GM19193 (cell line): ENCODE measurements around the gene UBE2L6.

Source experiments
- POLR2A ChIP-seq: IDR thresholded peaks from 4 replicates; pipeline ENCODE4 v1.6.1; 2011; ENCODE audit not compliant: insufficient read depth, insufficient read length; ENCODE audit errors: extremely low read depth

The UBE2L6 gene

DNA sequence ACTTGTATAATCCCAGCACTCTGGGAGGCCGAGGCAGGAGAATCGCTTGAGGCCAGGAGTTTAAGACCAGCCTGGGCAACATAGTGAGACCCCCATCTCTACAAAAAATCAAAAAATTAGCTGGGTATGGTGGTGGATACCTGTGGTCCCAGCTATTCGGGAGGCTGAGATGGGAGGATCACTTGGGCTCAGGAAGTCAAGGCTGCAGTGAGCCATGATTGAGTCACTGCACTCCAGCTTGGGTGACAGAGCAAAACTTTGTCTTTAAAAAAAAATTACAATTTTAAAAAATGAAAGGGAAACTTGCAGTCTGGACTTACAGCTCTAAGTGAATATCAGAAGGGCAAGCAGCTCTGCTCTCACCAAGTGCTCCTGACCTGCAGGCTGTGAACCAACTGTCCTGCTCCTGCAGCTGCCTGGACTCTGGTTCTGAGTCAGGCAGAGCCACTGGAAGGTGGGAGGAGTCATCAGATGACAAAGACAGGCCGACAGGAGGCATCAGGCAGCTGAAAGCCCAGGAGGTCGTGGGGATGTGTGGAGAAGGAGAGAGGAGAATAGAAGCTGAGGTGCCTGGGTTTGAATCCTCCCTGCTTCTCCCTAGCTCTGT is 20.5 kb downstream of the UBE2L6 start:
- TF ChIP-seq POLR2A, result no peak

DNA sequence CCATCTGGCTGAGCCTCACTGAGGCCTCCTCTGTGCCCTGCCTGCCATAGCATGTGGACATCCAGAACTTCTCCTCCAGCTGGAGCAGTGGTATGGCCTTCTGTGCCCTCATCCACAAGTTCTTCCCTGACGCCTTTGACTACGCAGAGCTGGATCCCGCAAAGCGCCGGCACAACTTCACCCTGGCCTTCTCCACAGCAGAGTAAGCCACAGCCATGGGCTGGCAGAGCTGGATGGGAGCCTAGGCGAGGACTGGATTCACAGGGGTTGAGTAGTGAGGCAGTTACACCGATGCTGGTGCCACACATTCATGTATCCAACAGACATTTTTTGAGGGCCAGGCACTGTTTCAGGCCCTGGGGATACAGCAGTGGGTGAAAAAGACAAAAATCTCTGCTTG is 21.0 kb downstream of the UBE2L6 start:
- TF ChIP-seq POLR2A, result no peak

DNA sequence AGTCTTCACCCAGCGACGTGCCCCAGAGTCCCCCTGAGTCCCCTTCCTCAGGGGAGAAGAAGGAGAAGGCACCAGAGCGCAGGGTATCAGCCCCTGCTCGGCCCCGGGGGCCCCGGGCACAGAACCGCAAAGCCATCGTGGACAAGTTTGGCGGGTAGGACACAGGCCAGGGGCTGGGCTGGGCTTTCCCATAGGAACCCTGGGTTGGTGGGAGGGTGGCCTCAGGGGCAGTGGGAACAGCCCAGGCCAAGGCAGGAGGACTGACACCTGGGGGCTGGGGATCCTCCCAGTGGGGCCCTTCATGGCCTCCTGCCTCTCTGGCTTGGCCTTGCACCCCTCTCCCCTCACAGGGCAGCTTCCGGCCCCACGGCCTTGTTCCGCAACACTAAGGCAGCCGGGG is 21.6 kb downstream of the UBE2L6 start:
- no peak for TF ChIP-seq POLR2A

DNA sequence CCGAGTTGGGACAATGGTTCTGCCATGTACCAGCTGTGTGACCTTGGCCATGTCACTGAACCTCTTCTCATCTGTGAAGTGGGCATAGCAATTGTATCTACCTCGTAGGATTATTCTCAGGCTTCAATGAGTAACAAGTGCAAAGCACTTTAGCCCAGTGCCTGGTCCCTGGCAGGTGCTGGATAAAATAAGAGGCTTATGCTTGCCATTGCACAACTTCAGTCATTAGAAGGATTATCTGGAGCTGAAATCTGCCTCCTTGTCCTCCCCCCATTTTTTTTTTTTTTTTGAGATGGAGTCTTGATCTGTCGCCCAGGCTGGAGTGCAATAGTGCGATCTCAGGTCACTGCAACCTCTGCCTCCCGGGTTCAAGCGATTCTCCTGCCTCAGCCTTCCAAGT is 22.9 kb downstream of the UBE2L6 start:
- no peak for TF ChIP-seq POLR2A

DNA sequence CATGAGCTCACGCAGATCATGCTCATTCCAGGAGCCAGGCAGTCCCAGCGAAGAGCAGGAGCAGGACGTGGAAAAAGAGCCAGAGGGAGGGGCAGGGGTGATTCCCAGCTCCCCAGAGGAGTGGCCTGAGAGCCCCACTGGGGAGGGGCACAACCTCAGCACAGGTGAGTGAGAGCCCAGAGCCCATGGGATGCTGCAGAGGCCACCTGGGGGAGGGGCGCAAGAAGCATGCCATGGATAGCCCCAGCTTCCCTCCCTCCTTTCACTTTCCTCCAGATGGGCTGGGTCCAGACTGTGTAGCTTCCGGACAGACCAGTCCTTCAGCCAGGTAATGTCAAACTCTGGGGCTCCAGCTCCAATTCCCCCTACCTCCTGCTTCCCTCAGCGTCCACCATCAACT is 23.9 kb downstream of the UBE2L6 start:
- no peak for TF ChIP-seq POLR2A

DNA sequence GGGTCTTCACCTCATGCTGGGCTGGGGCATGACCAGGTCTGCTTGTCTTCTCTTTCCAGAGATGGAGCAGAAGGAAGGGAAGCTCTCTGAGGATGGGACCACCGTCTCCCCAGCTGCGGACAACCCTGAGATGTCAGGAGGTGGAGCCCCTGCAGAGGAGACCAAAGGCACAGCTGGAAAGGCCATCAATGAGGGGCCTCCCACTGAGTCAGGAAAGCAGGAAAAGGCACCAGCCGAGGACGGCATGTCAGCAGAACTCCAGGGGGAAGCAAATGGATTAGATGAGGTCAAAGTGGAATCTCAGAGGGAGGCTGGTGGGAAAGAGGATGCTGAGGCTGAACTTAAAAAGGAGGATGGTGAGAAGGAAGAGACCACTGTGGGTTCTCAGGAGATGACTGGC is 24.9 kb downstream of the UBE2L6 start:
- TF ChIP-seq POLR2A, result no peak

DNA sequence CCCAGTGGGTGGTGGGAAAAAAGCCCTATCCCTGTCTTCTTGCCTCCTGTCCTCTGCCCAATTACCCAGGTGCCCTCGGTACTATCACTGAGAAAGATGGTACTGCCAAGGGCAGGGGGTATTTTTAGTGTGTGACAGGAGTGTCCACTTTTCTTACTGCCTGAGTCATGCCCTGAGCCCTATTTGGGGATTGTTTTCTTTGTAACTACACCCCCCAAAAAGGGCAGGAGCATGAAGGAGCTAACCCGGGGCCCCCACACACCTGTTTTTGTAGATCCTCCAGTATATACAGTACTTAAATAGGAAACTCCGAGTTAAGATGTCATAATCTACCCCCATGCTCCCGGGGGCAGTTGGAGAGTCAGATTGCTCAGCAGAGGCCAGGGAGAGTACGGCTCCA is 26.3 kb downstream of the UBE2L6 start:
- no peak for TF ChIP-seq POLR2A

DNA sequence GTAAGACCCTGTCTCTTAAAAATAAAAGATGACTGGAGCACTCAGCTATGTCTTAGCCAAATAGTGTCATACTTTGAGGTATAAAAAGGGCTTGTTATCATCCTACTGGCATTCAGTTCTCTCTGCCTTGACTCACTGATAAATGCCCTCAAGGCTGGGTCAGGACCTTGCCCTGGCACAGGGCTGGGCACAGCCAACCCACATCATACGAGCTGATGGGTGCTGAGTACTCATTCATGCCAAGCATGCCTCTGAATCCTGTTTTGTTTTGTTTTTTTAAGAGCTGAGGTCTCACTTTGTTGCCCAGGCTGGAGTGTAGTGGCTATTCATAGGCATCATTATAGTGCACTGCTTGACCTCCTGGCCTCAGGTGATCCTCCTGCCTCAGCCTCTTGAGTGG is 28.1 kb downstream of the UBE2L6 start:
- no peak for TF ChIP-seq POLR2A

DNA sequence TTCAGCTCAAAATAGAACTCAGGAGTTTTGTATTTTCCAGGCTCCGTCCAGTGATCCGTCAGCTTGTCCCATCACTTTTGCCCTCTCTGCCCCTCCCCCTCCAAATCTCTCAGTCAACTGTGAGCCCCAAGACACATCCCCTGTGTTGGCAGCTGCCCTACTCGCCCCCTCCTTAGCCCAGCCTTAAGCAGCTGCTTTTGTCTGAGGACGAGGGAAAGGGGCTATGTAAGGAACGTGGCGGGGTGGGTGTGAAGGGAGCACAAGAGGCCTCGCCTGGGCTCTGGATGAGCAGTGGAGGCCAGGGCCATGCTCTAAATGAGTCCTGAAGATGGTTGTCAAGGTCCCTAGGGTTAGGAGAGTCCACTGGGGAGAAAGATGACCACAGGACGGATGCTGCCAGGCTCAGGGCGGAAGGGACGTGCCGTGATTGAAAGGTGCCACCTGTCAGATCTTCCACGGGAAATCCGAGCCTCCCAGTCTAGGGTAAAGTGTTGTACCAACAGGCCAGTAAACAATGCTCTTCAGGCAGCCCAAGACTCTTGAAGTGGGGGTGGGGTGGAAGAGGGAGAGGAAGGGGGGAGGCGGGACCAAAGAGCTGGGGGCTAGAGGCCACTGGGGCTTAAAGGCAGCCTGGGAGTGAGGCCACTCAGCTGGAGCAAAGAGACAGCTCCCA is 30.4 kb downstream of the UBE2L6 start, which contains the start of gene SMTNL1:
Gene SMTNL1, plus strand, starts transcription at position 649 of the 673 bp plus-strand sequence. CDS start 5,048 bp downstream, outside the sequence.
- TF ChIP-seq POLR2A, result no peak

DNA sequence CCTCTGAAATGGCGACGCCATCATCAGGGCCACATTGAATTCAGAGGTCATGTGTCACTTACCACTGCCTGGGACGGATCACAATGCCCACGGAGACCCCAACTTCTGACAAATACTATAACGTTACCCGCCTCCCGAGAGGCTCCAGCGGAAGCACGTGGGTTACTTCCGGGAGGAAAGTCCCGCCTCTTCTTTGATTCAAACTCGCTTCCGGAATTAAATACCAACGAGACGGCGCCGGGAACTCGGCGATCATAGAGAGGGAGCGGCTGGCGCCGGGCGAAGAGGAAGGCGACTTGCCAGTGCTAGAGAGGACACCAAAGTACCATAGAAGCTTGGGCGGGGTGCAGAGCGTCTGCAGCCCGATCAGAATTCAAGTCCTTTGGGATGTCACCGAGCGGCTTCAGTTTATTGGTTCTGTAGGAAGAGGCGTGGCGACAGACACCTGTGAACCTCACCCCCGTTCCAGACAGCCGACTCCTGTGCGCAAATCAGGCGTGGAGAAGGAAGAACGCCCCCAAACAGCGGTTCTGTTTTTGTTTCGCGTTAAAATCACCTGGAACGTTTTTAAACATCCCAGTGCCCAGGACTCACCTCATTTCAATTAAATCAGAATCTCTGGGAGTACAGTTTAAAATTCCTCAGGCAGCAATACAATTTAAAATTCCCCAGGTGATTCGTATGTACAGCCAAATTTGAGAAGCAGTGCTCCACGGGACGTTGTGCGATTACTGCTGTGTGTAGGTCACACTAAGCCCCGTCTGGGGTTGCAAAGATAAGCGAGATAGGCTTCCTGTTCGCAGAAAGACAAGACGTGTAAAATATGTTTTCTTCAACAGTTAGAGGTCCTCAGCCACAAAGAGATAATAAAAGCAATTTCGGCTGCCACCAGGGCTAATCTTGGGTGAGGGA is 36.6 kb downstream of the UBE2L6 start, which contains the start of gene TIMM10:
Gene TIMM10, minus strand, starts transcription at position 159 of the 912 bp plus-strand sequence. CDS start 565 bp downstream, outside the sequence.
- TF ChIP-seq POLR2A, result peak; percentile 77

DNA sequence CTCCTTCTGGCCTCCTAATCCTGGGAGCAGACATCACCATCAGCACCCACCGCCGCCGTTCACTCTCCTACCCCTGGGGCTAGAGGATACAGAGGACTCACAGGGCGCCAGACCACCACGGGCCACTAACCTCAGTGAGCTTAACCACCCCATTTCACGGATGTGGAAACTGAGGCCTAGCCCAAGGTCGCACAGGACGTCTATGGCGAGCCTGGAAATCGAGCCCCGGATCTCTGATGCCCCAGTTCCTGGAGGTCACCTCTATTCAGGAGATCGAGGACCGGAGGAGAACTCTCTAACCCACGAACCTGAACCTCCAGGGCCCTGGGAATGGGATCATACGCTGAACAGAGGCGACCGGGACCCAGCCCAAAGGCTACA is 37.3 kb downstream of the UBE2L6 start:
- TF ChIP-seq POLR2A, result no peak

DNA sequence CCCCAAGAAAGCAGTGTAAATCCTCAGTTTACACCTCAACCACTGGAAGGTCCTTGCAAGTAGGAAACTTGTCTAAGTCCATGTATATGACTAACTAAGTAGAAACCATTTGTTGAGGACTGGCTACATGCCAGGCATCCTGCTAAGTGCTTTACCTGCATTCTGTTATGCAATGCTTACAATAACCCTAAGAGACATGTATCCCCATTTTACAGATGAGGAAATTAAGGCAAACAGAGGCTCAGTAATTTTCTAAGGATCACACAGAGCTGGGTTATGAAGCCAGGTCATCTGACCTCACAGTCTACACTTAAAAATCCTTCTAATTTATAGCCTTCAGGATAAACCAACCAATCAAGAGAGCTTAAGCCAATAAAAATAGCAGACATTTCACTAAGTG is 38.5 kb downstream of the UBE2L6 start:
- TF ChIP-seq POLR2A, result no peak

DNA sequence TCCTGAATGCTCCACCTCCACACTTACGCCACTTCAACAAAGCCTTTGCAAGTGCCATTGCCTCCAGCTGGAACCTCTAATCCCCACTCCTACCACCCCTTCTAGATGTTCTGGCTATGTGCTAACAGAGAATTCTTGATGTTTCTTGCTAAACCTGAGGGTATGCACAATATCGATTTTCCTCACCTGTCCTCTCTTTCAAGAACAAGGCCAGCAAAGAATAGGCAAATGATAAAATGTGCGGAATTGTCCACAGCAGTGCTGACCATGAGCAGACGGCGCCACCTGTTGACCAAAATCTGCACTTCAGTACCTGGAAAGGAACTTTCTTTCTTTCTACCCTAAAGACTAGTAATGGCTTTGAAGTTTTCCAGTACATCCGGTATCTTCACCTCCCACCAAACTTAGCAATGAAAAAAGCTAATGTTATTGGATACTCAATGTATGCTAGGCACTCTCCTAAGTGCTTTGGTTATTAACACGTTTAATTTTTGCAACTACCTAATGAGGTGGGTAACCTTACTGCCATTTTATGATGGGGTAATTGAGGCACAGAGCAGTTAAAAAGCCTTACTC is 40.3 kb downstream of the UBE2L6 start:
- no peak for TF ChIP-seq POLR2A

DNA sequence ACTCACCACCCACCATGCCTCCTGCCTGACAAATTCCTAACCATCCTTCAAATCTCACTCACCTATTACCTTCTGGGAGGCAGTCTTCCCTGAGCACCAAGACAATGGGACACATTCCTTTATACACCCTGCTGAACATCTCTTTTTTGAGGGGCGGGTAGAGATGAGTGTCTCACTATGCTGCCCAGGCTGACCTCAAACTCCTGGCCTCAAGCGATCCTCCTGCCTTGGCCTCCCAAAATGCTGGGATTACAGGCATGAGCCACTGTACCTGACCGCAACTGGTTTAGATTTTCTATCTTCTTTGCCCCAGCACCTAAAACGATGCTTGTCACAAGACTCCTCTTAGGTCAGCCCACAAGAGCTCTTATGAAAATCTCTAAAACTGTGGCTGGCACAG is 44.1 kb downstream of the UBE2L6 start:
- no peak for TF ChIP-seq POLR2A

DNA sequence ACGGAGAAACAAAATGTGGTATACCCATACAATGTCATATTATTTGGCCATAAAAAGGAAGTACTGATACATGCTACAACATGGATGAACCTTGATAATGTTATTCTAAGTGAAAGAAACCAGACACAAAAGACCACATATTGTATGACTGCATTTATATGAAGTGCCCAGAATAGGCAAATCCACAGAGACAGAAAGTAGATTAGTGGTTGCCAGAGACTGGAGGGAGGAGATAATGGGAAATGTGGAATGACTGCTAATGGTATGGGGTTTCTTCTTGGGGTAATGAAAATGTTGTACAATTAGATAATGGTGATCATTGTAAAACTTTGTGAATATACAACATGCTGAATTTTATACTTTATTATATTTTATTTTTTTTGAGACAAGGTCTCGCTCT is 46.4 kb downstream of the UBE2L6 start:
- TF ChIP-seq POLR2A, result no peak
